ENCODE measurements around the gene TMSB10.
"Not testable (repeated sequence)": the region's sequence is repeated elsewhere in the genome, so short reads cannot be mapped to it uniquely, and the experiment has no call there.

TMSB10 gene

GRCh38 chr2:84904717-84905174, 710 bp upstream of the TMSB10 start:
- DNase-seq: peak; percentile 17

- DNase-seq: no peak
Observed at GRCh38 chr2:84906108-84906899, 848 bp downstream of the TMSB10 start.

DNA sequence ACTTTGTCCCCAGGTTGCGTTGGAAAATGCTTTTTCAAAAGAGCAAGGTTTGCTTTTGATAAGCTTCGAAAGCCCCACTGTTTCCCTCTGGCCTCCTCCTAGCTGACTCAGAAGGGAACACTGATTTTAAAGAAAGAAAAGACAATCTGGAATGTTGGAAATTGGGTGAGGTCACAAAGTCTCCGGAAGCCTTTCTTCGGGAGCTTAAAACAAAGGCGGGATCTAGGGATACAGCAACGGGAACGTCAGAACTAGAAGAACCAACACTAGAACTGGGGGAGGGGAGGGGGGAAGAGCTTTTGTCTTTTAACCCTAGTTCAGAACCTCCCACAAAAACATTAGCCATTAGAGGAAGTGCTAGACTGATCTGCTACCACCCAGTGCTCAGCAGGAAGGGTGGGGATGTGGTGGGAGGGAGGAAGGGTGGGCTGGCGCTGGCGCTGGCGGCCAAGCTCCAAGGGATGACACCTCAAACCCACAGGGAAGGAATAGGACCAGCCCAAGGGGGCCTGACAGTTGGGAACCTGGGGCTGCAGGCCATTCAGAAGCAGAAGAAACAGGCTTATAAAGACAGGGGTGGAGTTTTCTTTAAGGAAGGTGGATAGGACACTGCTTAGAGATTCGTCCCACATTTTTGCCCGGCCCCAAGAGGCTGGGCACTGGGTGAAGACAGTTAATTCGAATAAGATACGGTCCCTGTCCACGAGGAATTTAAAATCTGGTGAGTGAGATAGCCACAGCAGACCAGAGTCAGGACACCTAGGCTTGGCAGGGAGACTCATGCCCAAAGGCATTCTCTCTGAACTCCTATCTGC, 1.7 kb downstream of the TMSB10 start:
- peak; percentile 26 for DNase-seq

GRCh38 chr2:84908948-84909713, 3.7 kb downstream of the TMSB10 start:
- DNase-seq: no peak

GRCh38 chr2:84911135-84911678, 5.8 kb downstream of the TMSB10 start:
- no peak for DNase-seq

DNA sequence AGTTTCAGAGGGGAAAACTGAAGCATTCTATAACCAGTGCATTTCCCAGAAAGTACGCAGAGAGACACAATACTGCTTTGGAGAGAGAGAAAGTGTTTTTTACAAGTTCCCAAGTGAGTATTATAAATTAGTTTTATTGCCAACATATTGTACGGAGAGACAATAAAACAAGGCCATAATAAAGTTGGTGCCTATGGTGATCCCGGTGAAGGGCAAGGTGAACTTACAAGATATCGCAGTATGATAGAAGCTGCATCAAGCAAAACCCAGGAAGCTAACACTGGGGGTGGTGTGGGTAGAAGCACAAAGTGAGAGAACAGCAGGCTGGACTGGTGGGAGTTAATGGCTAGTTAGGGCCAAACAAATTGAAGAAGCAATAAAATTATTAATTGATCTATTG, 7.5 kb downstream of the TMSB10 start:
- no peak for DNase-seq

GRCh38 chr2:84914334-84914733, 8.9 kb downstream of the TMSB10 start:
- DNase-seq: no peak

DNA sequence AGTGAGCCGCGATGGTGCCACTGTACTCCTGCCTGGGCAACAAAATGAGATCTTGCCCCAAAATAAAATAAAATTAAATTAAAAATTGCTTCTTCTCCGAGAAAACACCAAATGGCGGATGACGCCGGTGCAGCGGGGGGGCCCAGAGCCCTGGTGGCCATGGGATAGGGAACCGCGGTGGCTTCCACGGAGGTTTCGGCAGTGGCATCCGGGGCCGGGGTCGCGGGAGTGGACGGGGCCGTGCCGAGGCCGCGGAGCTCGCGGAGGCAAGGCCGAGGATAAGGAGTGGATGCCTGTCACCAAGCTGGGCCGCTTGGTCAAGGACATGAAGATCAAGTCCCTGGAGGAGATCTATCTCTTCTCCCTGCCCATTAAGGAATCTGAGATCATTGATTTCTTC, 10.2 kb downstream of the TMSB10 start:
- not testable (repeated sequence) for DNase-seq

DNA sequence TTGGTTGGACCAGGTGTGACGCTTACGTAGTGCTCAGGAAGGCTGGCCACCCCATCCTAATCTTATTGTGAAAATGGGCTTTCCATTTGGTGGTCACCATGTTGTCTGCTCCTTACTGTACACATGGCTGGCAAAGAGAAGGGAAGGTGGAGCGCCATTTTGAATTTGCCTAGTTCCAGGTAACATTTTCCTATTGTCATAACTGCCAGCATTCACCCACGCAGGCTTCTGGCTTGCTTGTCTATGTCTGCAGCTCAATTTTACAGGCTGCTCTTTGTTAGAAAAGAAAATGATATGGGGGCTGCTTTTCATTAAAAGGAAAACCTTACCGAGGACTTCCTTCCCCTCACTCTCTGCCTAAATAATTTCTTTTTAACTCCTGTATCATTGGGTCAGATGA, 12.4 kb downstream of the TMSB10 start:
- not testable (repeated sequence) for DNase-seq

DNA sequence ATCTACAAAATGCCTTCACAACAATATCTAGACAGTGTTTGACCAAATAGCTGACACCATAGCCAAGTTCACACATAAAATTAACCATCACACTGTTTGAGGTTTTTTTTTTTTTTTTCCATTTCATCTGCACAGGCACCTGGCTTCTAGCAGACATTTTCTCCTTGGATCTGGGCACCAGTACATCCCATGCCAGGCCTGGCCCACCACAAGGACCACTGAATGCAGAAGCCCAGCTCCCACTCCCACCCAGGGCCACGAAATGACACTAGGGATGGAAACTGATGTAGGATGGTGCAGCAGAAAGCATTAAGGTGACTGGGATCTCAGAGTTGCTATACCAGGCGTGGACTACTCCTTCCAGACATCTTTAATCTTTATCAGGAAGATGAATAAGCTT, 13.0 kb downstream of the TMSB10 start:
- no peak for DNase-seq

DNA sequence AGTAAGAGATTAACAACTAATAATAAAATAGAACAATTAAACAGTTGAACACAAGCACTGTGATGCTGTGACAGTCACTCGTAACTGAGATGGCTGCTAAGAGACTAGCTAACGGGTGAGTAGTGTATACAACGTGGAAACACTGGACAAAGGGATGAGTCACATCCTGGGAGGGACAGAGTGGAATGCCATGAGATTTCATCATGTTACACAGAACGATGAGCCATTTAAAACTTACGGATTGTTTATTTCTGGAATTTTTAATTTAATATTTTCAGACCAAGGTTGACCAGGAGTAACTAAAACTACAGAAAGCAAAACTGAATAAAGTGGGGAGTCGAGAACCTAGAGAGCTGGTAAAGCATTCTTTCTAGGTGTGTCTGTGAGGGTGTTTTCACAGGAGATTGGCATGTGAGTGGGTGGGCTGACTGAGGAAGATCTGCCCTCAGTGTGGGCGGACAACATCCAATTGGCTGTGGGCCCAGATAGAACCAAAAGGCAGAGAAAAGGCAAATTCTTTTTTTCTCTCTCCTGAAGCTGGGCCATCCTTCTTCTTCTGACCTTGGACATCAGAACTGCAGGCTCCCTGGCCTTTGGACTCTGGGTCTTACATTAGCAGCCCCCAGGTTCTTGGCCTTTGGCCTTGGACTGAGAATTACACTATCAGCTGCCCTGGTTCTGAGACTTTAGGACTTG, 14.6 kb downstream of the TMSB10 start:
- DNase-seq: no peak

GRCh38 chr2:84923009-84923408, 17.6 kb downstream of the TMSB10 start:
- DNase-seq: no peak

GRCh38 chr2:84924173-84925106, 19.0 kb downstream of the TMSB10 start:
- DNase-seq: no peak

DNA sequence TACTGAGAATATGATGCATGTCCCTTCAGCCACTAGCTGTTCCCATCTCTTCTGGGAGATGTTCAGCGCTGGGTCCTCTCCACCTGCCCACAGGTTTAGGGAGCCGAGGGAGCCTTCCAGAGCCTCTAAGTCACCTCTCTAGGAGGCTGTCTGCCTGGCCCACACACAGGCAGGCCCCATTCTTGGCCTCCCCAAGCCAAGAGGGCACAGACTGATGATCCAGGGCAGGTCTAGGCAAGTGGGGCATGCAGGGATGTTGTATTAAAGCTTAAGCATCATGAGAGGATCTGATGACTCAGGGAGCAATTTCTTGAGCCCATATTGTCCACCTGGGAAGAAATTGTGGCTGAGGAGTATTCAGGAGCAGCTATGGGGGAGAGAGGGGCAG, 19.9 kb downstream of the TMSB10 start:
- no peak for DNase-seq

DNA sequence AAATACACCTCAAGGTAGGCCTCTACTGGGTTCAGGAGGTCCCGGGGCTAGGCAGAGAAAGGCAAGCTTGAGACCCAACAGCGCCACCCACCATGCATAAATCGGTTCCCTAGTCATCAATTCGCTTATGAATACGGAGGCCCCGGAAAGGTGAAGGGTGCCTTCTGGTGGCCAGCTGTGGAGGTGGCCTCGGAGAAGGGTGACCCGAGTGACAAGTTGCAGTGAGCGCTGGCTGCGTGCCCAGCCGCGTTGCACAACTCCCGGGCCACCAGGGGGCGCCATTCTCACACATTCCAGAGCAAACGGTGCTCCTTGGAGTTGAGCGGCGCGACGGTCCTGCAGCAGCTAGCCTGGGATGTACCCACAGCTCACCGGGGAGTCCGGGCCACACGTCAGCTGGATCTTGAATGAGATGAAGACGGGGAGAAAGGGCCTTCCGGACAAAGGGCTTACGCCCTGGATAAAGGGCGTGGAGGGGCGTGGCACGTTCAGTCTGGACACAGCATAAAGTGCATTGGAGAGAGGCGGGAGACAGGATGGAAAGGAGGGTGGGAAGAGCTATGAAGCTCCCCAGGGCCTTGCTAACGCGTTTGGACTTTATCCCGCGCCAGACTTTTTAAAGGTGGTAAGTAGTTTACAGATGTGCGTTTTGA, 20.4 kb downstream of the TMSB10 start:
- peak; percentile 90 for DNase-seq

- no peak for DNase-seq
Observed at GRCh38 chr2:84927275-84927627, 21.8 kb downstream of the TMSB10 start.

- DNase-seq: no peak
Observed at GRCh38 chr2:84931384-84931821, 25.9 kb downstream of the TMSB10 start.

DNA sequence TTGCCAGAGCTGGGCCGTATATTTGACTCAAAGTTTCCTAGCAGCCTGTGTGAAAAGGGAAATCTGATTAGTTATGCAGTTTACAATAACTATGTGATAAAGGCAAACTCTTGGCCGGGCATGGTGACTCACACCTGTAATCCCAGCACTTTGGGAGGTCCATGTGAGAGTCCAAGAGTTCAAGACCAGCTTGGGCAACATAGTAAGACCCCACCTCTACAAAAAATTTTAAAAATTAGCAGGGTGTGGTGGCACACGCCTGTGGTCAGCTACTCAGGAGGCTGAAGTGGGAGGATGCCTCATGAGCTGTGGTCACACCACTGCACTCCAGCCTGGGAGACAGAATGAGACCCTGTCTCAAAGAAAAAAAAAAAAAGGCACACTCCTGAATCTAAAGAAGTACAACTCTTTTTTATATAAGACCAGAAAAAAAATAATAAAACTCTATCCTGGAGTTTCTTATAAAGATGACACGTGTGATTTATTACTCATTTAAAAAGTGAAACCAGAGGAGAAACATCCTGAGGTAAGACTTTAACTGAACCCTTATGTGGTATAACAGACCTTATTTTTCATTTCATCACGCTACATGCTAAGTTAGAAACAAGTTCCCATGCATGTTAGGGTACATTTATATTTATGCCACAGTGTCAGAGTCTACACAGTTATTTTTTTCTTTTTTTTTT, 32.9 kb downstream of the TMSB10 start:
- no peak for DNase-seq

DNA sequence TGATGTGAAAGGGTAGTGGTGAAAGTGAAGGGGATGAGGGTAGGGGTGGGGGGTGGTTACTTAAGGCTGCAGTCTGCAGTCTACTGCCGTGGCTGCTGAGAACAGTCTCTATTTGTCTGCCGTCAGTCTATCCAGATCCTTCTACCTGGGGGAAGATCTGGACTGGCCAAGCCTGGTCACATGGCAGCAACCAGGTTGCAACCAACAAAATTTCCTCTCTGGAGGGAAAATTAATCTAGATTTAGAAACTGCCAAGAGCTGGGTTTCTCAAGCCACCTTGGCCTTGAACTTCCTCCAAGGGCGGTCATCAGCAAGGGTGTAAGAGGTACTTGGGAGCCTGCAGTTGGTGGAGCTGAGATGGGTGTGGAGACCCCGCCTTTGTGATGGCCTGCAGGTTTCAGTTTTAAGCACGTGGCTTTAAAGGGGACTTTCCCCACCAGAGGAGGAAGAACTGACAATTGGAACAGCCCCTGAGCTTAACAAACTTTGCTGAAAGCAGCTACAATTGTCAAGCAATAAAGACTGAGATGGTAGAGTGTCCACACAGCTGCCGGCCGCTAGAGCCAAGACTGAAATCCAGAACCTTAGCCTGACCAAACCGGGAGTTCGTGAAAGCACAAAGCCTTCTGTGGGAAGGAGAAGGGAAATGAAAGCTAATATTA, 34.1 kb downstream of the TMSB10 start:
- DNase-seq: no peak

GRCh38 chr2:84940088-84940470, 34.6 kb downstream of the TMSB10 start:
- DNase-seq: no peak
